ENCODE data around the gene SHC1. TPM values are rescaled to one million over a fixed set of nuclear protein-coding genes. Genes with fewer than 3 reads are reported as not detected.

Gene SHC1
- total and polyA plus RNA-seq, 2 donors (not counting 1 experiment from before 2014, with no cell fraction given), result 50.1 to 61.4 TPM

GRCh38 chr1:154936555-154937084 is 33.9 kb downstream of the SHC1 start, which contains the start of gene PMVK:
PMVK (minus strand) TSS chr1:154936719; CDS start chr1:154936685, 34 bp downstream.
- peaks cover 32 to 50% of the 10 kb centered on the region in 2 donors for H3K4me1 ChIP-seq (ENCODE audit: control insufficient read depth in 2 of 2, insufficient read depth in 2 of 2, low read length in 2 of 2)
- intact Hi-C loops (cut with micrococcal nuclease), result loop anchor here (1.0 to 5.0 kb wide), 12 partner anchors 19 to 921 kb away; partner anchors contain the start of genes ADAR, ATP8B2, CKS1B and EFNA4
- WGBS (ENCODE audit: insufficient coverage), result 0% methylated on average over 38 of the region's 45 CpGs
- H3K36me3 ChIP-seq (replicated peaks in 1 of 2; ENCODE audit: control extremely low read depth in 1 of 2, control insufficient read depth in 1 of 2, extremely low read depth in 1 of 2, insufficient read depth in 2 of 2, low read length in 1 of 2), result peaks cover 0 to 4% of the 10 kb centered on the region in 2 experiments
- H3K79me2 ChIP-seq (ENCODE audit: control insufficient read depth, insufficient read depth, low read length), result peaks cover 40% of the 10 kb centered on the region
- H3K4me1 Mint-ChIP-seq, result peaks cover 51% of the 10 kb centered on the region
- CTCF ChIA-PET, result interaction anchor here (0.6 to 2.9 kb wide), 27 partner anchors 9 to 608 kb away, joined by 3 to 30 read pairs (median 6); partner anchors contain the start of genes ADAM15, PBXIP1 and PYGO2
- H3K4me3 ChIP-seq (ENCODE audit: control extremely low read depth in 1 of 5, extremely low read depth in 1 of 5, insufficient read depth in 1 of 5, low read depth in 2 of 5, low read length in 4 of 5), result peak within 1 kb of the TSS; percentile 76 to 90 (median 80)
- H3K27me3 Mint-ChIP-seq, result no peaks in the 10 kb centered on the region
- H4K20me1 ChIP-seq (ENCODE audit: control insufficient read depth, insufficient read depth, low read length, poor library complexity, severe bottlenecking), result no peaks in the 10 kb centered on the region
- H3K9ac ChIP-seq (ENCODE audit: low read length), result peak within 1 kb of the TSS; percentile 93
- peak; percentile 99 for DNase-seq
- ATAC-seq (ENCODE audit: low read depth), result peak; percentile 89
- H2AFZ ChIP-seq (ENCODE audit: insufficient read depth, low read depth, low read length, poor library complexity, severe bottlenecking), result peak within 1 kb of the TSS; percentile 98
- H3K9me3 ChIP-seq (ENCODE audit: control extremely low read depth in 1 of 3, control insufficient read depth in 2 of 3, insufficient read depth in 1 of 3, low read length in 2 of 3), result no peaks in the 10 kb centered on the region
- TF ChIP-seq EZH2 (IDR thresholded peaks at IDR 0.05; ENCODE audit: borderline replicate concordance, insufficient read depth, low read depth, low read length, poor library complexity, severe bottlenecking) (no peak), CTCF (IDR thresholded peaks at IDR 0.05) (peak; percentile 40)
- H3K27ac Mint-ChIP-seq, result peak within 1 kb of the TSS; percentile 100
- POLR2A ChIA-PET, result interaction anchor here (0.6 to 1.5 kb wide), 16 partner anchors 11 to 1022 kb away, joined by 3 to 14 read pairs (median 4); partner anchors contain the start of genes FLAD1, PBXIP1, PYGO2 and UBAP2L
- peak within 1 kb of the TSS; percentile 97 for H3K4me3 Mint-ChIP-seq
- peak within 1 kb of the TSS; percentile 98 for H3K27ac ChIP-seq (ENCODE audit: low read length in 2 of 2)
- no peaks in the 10 kb centered on the region for H3K9me3 Mint-ChIP-seq (ENCODE audit: insufficient read depth)
- H3K4me2 ChIP-seq (replicated peaks; ENCODE audit: low read depth, low read length, poor library complexity, severe bottlenecking), result peak within 1 kb of the TSS; percentile 80
- H3K27me3 ChIP-seq (replicated peaks in 1 of 4; ENCODE audit: control extremely low read depth in 1 of 4, control insufficient read depth in 3 of 4, insufficient read depth in 4 of 4, low read length in 3 of 4), result no peaks in the 10 kb centered on the region

Measured in B cell (primary cell).